K562 (cell line): ENCODE results near the gene C15orf61. TPM values are rescaled to one million over a fixed set of nuclear protein-coding genes. Genes with fewer than 3 reads are reported as not detected.

Experiments
- BCOR ChIP-seq: fragments of 450-650 bp; IDR thresholded peaks from 2 replicates; pipeline ENCODE4 v1.6.1; 2016
- CCNT2 ChIP-seq: IDR thresholded peaks from 2 replicates; pipeline ENCODE4 v1.6.1; 2011; ENCODE audit warnings: borderline replicate concordance, low read depth, mild to moderate bottlenecking, moderate library complexity, mixed read lengths, low read length; ENCODE audit not compliant: insufficient read length; ENCODE audit errors: extremely low read depth
- DMBX1 ChIP-seq: fragments of 250-450 bp; sonication (Bioruptor Pico); IDR thresholded peaks from 2 replicates; pipeline ENCODE4 v1.8.0; 2022; ENCODE audit warnings: inconsistent platforms, mild to moderate bottlenecking, moderate library complexity, borderline replicate concordance
- FOXA3 ChIP-seq, 2 experiments: fragments of 450-650 bp in 1 of 2; sonication (generic) in 1 of 2; formaldehyde crosslinking; IDR thresholded peaks in 1 of 2; conservative IDR thresholded peaks in 1 of 2; 2 replicates each; pipeline versions ENCODE4 v1.4.0 to v1.8.0; 2020 to 2022; ENCODE audit warnings: mild to moderate bottlenecking in 2 of 2, missing genetic modification reagents in 1 of 2
- GATAD2B ChIP-seq: fragments of 450-650 bp; IDR thresholded peaks from 2 replicates; pipeline ENCODE4 v1.6.1; 2017; ENCODE audit warnings: mild to moderate bottlenecking, borderline replicate concordance
- IFI16 ChIP-seq: fragments of 250-450 bp; sonication (Bioruptor Pico); IDR thresholded peaks from 2 replicates; pipeline ENCODE4 v2.1.2; 2022; ENCODE audit warnings: mild to moderate bottlenecking, inconsistent platforms
- MAZ ChIP-seq, 2 experiments: fragments of 450-650 bp in 1 of 2; sonication (generic) in 1 of 2; formaldehyde crosslinking; IDR thresholded peaks in 1 of 2; conservative IDR thresholded peaks in 1 of 2; 2 replicates each; pipeline versions ENCODE4 v1.4.0 to v1.5.0; 2020; ENCODE audit warnings: mild to moderate bottlenecking in 1 of 2, missing genetic modification reagents in 1 of 2
- MYC ChIP-seq, 2 experiments: fragments of 250-450 bp in 1 of 2; sonication (Bioruptor Pico) in 1 of 2; IDR thresholded peaks; 2 replicates each; pipeline versions ENCODE4 v1.5.1 to v1.6.1; 2012 to 2021; ENCODE audit warnings: low read depth in 2 of 2, borderline replicate concordance in 1 of 2, improper control_type of control experiment in 1 of 2, low read length in 1 of 2, mild to moderate bottlenecking in 1 of 2, moderate library complexity in 1 of 2
- PTTG1 ChIP-seq: fragments of 450-650 bp; IDR thresholded peaks from 2 replicates; pipeline ENCODE4 v1.6.1; 2016; ENCODE audit warnings: low read depth, mild to moderate bottlenecking, missing genetic modification characterization, missing compliant biosample characterization
- SIX5 ChIP-seq, 2 experiments: IDR thresholded peaks; 2 replicates each; pipeline ENCODE4 v1.6.1; 2011; ENCODE audit warnings: low read length in 2 of 2, borderline replicate concordance in 1 of 2, low read depth in 1 of 2, mild to moderate bottlenecking in 1 of 2, moderate library complexity in 1 of 2; ENCODE audit not compliant: insufficient read depth in 1 of 2
- SLC30A9 ChIP-seq: fragments of 250-450 bp; sonication (Bioruptor Pico); IDR thresholded peaks from 2 replicates; pipeline ENCODE4 v1.8.0; 2022; ENCODE audit warnings: mild to moderate bottlenecking, moderate library complexity
- U2AF1 ChIP-seq: fragments of 200-400 bp; formaldehyde crosslinking; optimal IDR thresholded peaks from 2 replicates; pipeline ENCODE3; 2017; ENCODE audit warnings: mild to moderate bottlenecking, low read depth, low read length, moderate library complexity
- ZNF217 ChIP-seq: sonication (generic); formaldehyde crosslinking; IDR thresholded peaks from 2 replicates; pipeline ENCODE4 v1.8.0; 2022; ENCODE audit warnings: mild to moderate bottlenecking, missing genetic modification reagents
- ZNF232 ChIP-seq: sonication (generic); formaldehyde crosslinking; IDR thresholded peaks from 2 replicates; pipeline ENCODE4 v1.8.0; 2022; ENCODE audit warnings: mild to moderate bottlenecking, missing genetic modification reagents
- ZNF239 ChIP-seq: fragments of 250-450 bp; sonication (Bioruptor Pico); IDR thresholded peaks from 2 replicates; pipeline ENCODE4 v1.4.0; 2020; ENCODE audit warnings: mild to moderate bottlenecking
- ZNF282 ChIP-seq: sonication (generic); formaldehyde crosslinking; IDR thresholded peaks from 2 replicates; pipeline ENCODE4 v1.8.1; 2023; ENCODE audit warnings: missing genetic modification reagents
- ZNF316 ChIP-seq: fragments of 450-650 bp; IDR thresholded peaks from 2 replicates; pipeline ENCODE4 v1.6.1; 2016
- ZNF644 ChIP-seq: fragments of 200-800 bp; sonication (Bioruptor generic); IDR thresholded peaks from 2 replicates; pipeline ENCODE4 v1.6.1; 2016; ENCODE audit warnings: low read depth, missing genetic modification characterization, missing compliant biosample characterization
- ZNF77 ChIP-seq: fragments of 250-450 bp; sonication (Bioruptor Pico); IDR thresholded peaks from 2 replicates; pipeline ENCODE4 v1.5.0; 2020
- ZNF780A ChIP-seq: fragments of 250-450 bp; sonication (Bioruptor Pico); IDR thresholded peaks from 2 replicates; pipeline ENCODE4 v1.5.0; 2021; ENCODE audit warnings: mild to moderate bottlenecking
- polyA plus RNA-seq, 8 experiments: library from polyadenylated mRNA; depleted of rRNA in 4 of 8; stranded (reverse) in 5 of 8; unstranded in 3 of 8; fragments of >200 nt; fragmentation: Nextera tagmentation in 2 of 8; fragmentation: Illumina TruSeq in 1 of 8; extraction: Ambion mirVana in 2 of 8; extraction: Trizol in 1 of 8; gene quantifications; 2 replicates each; pipeline versions ENCODE4 v1.2.1 to v1.2.3, GENCODE V29; 2011 to 2014; ENCODE audit warnings: inconsistent platforms in 1 of 8, missing spikeins in 1 of 8
- total RNA-seq, 7 experiments: library from RNA; depleted of rRNA in 6 of 7; stranded (reverse); fragments of >200 nt in 6 of 7; fragmentation: Illumina TruSeq in 2 of 7; extraction: Trizol in 2 of 7; gene quantifications; 2 replicates each; pipeline versions ENCODE4 v1.2.1 to v1.2.3, GENCODE V29; 2011 to 2021; ENCODE audit warnings: low replicate concordance in 1 of 7
- TF ChIP-seq, protein P1 (sequence below), 2 experiments: IDR thresholded peaks; 2 replicates each; pipeline ENCODE4 v1.6.1; 2012; ENCODE audit warnings: improper control_type of control experiment in 2 of 2, low read depth in 2 of 2, low read length in 2 of 2, borderline replicate concordance in 1 of 2
- TF ChIP-seq, protein P2 (sequence below): fragments of 450-650 bp; IDR thresholded peaks from 2 replicates; pipeline ENCODE4 v1.6.1; 2016; ENCODE audit warnings: missing biosample characterization, missing genetic modification characterization
- TF ChIP-seq, protein P3 (sequence below): fragments of 250-450 bp; sonication (Bioruptor Pico); IDR thresholded peaks from 2 replicates; pipeline ENCODE4 v1.8.0; 2021; ENCODE audit warnings: borderline replicate concordance, mild to moderate bottlenecking, moderate library complexity; ENCODE audit not compliant: poor library complexity, severe bottlenecking

The C15orf61 gene
- total and polyA plus RNA-seq, 9 of the 15 experiments (the other 6 are each of a cell fraction or from before 2014, with no cell fraction given), result 1.6 to 10.5 (median 4.3) TPM

DNA sequence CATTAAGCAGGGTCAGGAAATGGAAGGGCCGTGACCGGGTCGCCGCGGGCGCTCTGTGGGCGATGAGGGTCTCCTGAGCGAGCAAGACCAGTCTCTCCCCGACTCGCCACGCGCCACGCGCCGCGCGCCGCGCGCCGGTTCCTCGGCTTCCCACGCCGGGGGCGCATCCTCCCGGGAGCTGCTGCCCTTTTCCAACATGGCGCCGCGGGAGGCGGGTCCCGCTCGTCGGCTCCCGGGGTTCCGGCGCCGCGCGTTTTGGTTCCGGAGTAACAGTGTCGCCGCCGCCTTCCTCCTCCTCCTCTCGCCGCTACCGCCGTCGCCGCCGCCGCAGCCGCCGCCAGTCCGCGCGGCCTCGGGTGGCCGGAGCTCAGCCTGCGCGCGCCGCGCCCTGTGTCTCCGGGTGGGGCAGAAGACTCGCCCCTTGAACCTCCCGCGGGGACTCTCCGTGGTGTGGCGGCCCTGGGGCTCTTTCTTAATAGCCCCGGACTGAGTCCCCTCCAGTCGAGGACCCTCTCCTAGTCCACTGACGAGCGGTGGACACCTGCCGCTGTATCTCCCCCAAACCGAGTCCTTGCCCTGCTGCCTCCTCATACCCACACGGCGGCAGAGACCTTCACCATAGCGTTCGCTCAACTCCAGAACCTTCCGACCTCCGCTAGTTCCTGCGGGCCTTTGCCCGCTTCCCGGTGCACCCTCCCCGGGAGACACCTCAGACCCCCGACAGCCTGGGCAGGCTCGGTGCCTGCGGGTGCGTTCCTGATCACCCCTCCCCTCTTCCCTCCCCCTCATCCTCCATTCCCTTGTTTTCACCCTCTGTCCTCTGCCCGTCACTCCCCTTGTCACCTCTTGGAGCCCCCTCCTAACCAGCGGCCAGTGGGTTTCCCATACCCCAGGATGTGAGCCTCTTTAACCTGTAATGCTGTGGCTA, 21.8 kb downstream of the C15orf61 start, which contains the start of gene MAP2K5 (continued):
- TF ChIP-seq MAZ (CRISPR knock-in tag; conservative IDR thresholded peaks at IDR 0.05 in 1 of 2, IDR thresholded peaks at IDR 0.05 in 1 of 2) (peak; percentile 54 to 70; a peak in 2 of 4 replicates), ZNF232 (CRISPR knock-in tag) (no peak), ZNF780A (CRISPR knock-in tag) (no peak), ZNF217 (CRISPR knock-in tag) (no peak), BCOR (peak; percentile 10; the same call in 1 of the 2 replicates), IFI16 (CRISPR knock-in tag) (no peak), SLC30A9 (CRISPR knock-in tag) (no peak), ZNF239 (no peak), SIX5 (IDR thresholded peaks at IDR 0.05; ENCODE audit: borderline replicate concordance in 1 of 2, insufficient read depth in 1 of 2, low read depth in 1 of 2, low read length in 2 of 2) (peak; percentile 55 to 61; a peak in 3 of 4 replicates), MYC (IDR thresholded peaks at IDR 0.05; ENCODE audit: low read depth, low read length) (peak; percentile 92), MYC (CRISPR knock-in tag; IDR thresholded peaks at IDR 0.05; ENCODE audit: borderline replicate concordance, low read depth) (peak; percentile 70; the same call in 1 of the 2 replicates), ZNF282 (CRISPR knock-in tag) (no peak), PTTG1 (no peak), ZNF316 (no peak), U2AF1 (peak; percentile 39), CCNT2 (peak; percentile 54), FOXA3 (CRISPR knock-in tag; conservative IDR thresholded peaks at IDR 0.05 in 1 of 2, IDR thresholded peaks at IDR 0.05 in 1 of 2) (no peak), ZNF644 (tag) (no peak), ZNF77 (no peak), DMBX1 (CRISPR knock-in tag) (peak; percentile 59; the same call in 1 of the 2 replicates), GATAD2B (peak; percentile 88)
- TF ChIP-seq, protein P1, sequence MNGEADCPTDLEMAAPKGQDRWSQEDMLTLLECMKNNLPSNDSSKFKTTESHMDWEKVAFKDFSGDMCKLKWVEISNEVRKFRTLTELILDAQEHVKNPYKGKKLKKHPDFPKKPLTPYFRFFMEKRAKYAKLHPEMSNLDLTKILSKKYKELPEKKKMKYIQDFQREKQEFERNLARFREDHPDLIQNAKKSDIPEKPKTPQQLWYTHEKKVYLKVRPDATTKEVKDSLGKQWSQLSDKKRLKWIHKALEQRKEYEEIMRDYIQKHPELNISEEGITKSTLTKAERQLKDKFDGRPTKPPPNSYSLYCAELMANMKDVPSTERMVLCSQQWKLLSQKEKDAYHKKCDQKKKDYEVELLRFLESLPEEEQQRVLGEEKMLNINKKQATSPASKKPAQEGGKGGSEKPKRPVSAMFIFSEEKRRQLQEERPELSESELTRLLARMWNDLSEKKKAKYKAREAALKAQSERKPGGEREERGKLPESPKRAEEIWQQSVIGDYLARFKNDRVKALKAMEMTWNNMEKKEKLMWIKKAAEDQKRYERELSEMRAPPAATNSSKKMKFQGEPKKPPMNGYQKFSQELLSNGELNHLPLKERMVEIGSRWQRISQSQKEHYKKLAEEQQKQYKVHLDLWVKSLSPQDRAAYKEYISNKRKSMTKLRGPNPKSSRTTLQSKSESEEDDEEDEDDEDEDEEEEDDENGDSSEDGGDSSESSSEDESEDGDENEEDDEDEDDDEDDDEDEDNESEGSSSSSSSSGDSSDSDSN (IDR thresholded peaks at IDR 0.05; ENCODE audit: borderline replicate concordance in 1 of 2, low read depth in 2 of 2, low read length in 2 of 2), result peak; percentile 15 to 51; a peak in 2 of 4 replicates
- TF ChIP-seq, protein P2, sequence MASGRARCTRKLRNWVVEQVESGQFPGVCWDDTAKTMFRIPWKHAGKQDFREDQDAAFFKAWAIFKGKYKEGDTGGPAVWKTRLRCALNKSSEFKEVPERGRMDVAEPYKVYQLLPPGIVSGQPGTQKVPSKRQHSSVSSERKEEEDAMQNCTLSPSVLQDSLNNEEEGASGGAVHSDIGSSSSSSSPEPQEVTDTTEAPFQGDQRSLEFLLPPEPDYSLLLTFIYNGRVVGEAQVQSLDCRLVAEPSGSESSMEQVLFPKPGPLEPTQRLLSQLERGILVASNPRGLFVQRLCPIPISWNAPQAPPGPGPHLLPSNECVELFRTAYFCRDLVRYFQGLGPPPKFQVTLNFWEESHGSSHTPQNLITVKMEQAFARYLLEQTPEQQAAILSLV (tag), result no peak
- TF ChIP-seq, protein P3, sequence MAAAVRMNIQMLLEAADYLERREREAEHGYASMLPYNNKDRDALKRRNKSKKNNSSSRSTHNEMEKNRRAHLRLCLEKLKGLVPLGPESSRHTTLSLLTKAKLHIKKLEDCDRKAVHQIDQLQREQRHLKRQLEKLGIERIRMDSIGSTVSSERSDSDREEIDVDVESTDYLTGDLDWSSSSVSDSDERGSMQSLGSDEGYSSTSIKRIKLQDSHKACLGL, result no peak
